ENCODE results near the gene MAFB.

MAFB gene

DNA sequence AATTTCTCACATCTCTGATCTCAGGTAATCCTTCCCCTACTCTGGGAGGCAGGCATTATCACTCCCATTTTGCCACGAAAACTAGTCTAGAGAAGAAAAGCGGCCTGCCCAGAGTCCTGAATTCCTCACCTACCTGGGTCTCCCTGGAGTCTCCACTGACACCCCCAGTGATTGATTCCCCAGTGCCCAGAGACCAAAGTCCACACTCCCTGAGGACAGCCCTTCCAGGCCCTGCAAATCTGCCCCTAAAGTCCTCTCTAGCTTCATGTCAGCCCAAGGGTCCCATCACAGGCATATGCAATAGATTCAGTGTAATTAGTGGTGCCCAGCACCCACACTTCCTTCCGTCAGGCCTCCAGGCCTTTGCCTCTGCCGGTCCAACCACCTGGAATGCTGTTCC, 47.2 kb downstream of the MAFB start:
- TF ChIP-seq ZNF266 (tag by site-specific recombination; IDR thresholded peaks at IDR 0.05; ENCODE audit: low read depth) (no peak), ZBTB48 (tag by site-specific recombination; IDR thresholded peaks at IDR 0.05) (no peak), ZNF654 (tag by site-specific recombination; IDR thresholded peaks at IDR 0.05; ENCODE audit: low read depth) (no peak), ZBTB7A (tag by site-specific recombination; IDR thresholded peaks at IDR 0.05; ENCODE audit: low read depth) (no peak), ZNF214 (tag by site-specific recombination; IDR thresholded peaks at IDR 0.05; ENCODE audit: borderline replicate concordance) (no peak), ZNF23 (tag by site-specific recombination; IDR thresholded peaks at IDR 0.05; ENCODE audit: borderline replicate concordance) (no peak), ZNF555 (tag by site-specific recombination; conservative IDR thresholded peaks at IDR 0.05) (no peak), GLIS2 (tag by site-specific recombination; IDR thresholded peaks at IDR 0.05) (no peak), ZNF747 (tag by site-specific recombination; IDR thresholded peaks at IDR 0.05) (no peak), SALL2 (tag by site-specific recombination; IDR thresholded peaks at IDR 0.05; ENCODE audit: borderline replicate concordance) (no peak), ZNF202 (tag by site-specific recombination; IDR thresholded peaks at IDR 0.05; ENCODE audit: borderline replicate concordance) (no peak), ZNF37A (tag by site-specific recombination; IDR thresholded peaks at IDR 0.05) (no peak)
- TF ChIP-seq, protein P1, sequence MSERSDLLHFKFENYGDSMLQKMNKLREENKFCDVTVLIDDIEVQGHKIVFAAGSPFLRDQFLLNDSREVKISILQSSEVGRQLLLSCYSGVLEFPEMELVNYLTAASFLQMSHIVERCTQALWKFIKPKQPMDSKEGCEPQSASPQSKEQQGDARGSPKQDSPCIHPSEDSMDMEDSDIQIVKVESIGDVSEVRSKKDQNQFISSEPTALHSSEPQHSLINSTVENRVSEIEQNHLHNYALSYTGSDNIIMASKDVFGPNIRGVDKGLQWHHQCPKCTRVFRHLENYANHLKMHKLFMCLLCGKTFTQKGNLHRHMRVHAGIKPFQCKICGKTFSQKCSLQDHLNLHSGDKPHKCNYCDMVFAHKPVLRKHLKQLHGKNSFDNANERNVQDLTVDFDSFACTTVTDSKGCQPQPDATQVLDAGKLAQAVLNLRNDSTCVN (tag by site-specific recombination; optimal IDR thresholded peaks at IDR 0.05) = no peak
- TF ChIP-seq, protein P2, sequence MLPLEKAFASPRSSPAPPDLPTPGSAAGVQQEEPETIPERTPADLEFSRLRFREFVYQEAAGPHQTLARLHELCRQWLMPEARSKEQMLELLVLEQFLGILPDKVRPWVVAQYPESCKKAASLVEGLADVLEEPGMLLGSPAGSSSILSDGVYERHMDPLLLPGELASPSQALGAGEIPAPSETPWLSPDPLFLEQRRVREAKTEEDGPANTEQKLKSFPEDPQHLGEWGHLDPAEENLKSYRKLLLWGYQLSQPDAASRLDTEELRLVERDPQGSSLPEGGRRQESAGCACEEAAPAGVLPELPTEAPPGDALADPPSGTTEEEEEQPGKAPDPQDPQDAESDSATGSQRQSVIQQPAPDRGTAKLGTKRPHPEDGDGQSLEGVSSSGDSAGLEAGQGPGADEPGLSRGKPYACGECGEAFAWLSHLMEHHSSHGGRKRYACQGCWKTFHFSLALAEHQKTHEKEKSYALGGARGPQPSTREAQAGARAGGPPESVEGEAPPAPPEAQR (tag by site-specific recombination; IDR thresholded peaks at IDR 0.05) = no peak
- TF ChIP-seq, protein P3, sequence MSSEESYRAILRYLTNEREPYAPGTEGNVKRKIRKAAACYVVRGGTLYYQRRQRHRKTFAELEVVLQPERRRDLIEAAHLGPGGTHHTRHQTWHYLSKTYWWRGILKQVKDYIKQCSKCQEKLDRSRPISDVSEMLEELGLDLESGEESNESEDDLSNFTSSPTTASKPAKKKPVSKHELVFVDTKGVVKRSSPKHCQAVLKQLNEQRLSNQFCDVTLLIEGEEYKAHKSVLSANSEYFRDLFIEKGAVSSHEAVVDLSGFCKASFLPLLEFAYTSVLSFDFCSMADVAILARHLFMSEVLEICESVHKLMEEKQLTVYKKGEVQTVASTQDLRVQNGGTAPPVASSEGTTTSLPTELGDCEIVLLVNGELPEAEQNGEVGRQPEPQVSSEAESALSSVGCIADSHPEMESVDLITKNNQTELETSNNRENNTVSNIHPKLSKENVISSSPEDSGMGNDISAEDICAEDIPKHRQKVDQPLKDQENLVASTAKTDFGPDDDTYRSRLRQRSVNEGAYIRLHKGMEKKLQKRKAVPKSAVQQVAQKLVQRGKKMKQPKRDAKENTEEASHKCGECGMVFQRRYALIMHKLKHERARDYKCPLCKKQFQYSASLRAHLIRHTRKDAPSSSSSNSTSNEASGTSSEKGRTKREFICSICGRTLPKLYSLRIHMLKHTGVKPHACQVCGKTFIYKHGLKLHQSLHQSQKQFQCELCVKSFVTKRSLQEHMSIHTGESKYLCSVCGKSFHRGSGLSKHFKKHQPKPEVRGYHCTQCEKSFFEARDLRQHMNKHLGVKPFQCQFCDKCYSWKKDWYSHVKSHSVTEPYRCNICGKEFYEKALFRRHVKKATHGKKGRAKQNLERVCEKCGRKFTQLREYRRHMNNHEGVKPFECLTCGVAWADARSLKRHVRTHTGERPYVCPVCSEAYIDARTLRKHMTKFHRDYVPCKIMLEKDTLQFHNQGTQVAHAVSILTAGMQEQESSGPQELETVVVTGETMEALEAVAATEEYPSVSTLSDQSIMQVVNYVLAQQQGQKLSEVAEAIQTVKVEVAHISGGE (tag by site-specific recombination; conservative IDR thresholded peaks at IDR 0.05; ENCODE audit: low read depth) = no peak
- TF ChIP-seq, protein P4, sequence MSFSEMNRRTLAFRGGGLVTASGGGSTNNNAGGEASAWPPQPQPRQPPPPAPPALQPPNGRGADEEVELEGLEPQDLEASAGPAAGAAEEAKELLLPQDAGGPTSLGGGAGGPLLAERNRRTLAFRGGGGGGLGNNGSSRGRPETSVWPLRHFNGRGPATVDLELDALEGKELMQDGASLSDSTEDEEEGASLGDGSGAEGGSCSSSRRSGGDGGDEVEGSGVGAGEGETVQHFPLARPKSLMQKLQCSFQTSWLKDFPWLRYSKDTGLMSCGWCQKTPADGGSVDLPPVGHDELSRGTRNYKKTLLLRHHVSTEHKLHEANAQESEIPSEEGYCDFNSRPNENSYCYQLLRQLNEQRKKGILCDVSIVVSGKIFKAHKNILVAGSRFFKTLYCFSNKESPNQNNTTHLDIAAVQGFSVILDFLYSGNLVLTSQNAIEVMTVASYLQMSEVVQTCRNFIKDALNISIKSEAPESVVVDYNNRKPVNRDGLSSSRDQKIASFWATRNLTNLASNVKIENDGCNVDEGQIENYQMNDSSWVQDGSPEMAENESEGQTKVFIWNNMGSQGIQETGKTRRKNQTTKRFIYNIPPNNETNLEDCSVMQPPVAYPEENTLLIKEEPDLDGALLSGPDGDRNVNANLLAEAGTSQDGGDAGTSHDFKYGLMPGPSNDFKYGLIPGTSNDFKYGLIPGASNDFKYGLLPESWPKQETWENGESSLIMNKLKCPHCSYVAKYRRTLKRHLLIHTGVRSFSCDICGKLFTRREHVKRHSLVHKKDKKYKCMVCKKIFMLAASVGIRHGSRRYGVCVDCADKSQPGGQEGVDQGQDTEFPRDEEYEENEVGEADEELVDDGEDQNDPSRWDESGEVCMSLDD (tag by site-specific recombination; IDR thresholded peaks at IDR 0.05) = no peak
- ChIA-PET POLR2A (no interaction called here), CTCF (no interaction called here)
- Histone ChIP-seq H3K4me3 (ENCODE audit: low read depth, low read length) (no peak overlapping the region), H3K36me3 (ENCODE audit: control insufficient read depth in 2 of 2, insufficient read depth in 1 of 2, low read length in 2 of 2) (no peaks in the 10 kb centered on the region), H3K4me1 (ENCODE audit: control insufficient read depth, insufficient read depth, low read length) (no peaks in the 10 kb centered on the region), H3K9me3 (ENCODE audit: control insufficient read depth, insufficient read depth, low read depth, low read length) (no peaks in the 10 kb centered on the region), H3K27ac (ENCODE audit: extremely low read depth, low read depth, low read length) (no peak overlapping the region)

DNA sequence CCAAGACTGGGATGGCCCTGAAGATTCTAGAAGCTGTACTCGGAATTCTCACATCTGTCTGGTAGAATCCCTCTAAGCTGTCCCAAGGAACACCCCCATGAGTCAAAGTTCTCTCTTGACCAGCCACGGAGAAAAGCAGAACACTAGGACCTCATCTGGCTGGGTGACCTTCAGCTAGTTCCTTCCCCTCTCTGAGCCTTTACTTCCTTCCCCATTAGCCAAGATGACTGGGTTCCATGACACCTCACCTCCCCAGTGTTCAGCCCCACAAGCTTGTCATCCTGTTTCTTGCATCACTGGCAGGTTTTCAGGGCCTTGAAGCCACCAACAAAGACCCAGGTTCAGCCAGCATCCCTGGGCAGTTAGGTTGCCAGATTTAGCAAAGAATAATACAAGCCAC, 47.8 kb downstream of the MAFB start:
- ChIA-PET POLR2A (no interaction called here), CTCF (interaction anchor here (0.7 to 1.1 kb wide), 2 partner anchors 11 to 825 kb away, joined by 3 to 4 read pairs; no protein-coding TSS in a partner anchor)
- Histone ChIP-seq H3K36me3 (ENCODE audit: control insufficient read depth in 2 of 2, insufficient read depth in 1 of 2, low read length in 2 of 2) (no peaks in the 10 kb centered on the region), H3K4me1 (ENCODE audit: control insufficient read depth, insufficient read depth, low read length) (no peaks in the 10 kb centered on the region), H3K4me3 (ENCODE audit: low read depth, low read length) (no peak overlapping the region), H3K9me3 (ENCODE audit: control insufficient read depth, insufficient read depth, low read depth, low read length) (no peaks in the 10 kb centered on the region), H3K27ac (ENCODE audit: extremely low read depth, low read depth, low read length) (no peak overlapping the region)
- TF ChIP-seq, protein P5, sequence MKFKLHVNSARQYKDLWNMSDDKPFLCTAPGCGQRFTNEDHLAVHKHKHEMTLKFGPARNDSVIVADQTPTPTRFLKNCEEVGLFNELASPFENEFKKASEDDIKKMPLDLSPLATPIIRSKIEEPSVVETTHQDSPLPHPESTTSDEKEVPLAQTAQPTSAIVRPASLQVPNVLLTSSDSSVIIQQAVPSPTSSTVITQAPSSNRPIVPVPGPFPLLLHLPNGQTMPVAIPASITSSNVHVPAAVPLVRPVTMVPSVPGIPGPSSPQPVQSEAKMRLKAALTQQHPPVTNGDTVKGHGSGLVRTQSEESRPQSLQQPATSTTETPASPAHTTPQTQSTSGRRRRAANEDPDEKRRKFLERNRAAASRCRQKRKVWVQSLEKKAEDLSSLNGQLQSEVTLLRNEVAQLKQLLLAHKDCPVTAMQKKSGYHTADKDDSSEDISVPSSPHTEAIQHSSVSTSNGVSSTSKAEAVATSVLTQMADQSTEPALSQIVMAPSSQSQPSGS (tag by site-specific recombination; IDR thresholded peaks at IDR 0.05; ENCODE audit: low read depth) = no peak
- TF ChIP-seq, protein P6, sequence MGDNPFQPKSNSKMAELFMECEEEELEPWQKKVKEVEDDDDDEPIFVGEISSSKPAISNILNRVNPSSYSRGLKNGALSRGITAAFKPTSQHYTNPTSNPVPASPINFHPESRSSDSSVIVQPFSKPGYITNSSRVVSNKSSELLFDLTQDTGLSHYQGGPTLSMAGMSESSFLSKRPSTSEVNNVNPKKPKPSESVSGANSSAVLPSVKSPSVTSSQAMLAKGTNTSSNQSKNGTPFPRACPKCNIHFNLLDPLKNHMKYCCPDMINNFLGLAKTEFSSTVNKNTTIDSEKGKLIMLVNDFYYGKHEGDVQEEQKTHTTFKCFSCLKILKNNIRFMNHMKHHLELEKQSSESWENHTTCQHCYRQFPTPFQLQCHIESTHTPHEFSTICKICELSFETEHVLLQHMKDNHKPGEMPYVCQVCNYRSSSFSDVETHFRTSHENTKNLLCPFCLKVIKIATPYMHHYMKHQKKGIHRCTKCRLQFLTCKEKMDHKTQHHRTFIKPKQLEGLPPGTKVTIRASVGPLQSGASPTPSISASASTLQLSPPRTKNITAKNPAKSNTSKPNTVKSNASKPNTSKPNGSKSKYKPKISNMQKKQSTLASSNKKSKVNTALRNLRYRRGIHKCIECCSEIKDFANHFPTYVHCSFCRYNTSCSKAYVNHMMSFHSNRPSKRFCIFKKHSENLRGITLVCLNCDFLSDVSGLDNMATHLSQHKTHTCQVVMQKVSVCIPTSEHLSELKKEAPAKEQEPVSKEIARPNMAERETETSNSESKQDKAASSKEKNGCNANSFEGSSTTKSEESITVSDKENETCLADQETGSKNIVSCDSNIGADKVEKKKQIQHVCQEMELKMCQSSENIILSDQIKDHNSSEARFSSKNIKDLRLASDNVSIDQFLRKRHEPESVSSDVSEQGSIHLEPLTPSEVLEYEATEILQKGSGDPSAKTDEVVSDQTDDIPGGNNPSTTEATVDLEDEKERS (tag by site-specific recombination; IDR thresholded peaks at IDR 0.05) = no peak
- TF ChIP-seq, protein P7, sequence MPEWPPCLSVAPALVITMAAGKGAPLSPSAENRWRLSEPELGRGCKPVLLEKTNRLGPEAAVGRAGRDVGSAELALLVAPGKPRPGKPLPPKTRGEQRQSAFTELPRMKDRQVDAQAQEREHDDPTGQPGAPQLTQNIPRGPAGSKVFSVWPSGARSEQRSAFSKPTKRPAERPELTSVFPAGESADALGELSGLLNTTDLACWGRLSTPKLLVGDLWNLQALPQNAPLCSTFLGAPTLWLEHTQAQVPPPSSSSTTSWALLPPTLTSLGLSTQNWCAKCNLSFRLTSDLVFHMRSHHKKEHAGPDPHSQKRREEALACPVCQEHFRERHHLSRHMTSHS (tag by site-specific recombination; IDR thresholded peaks at IDR 0.05) = no peak
- TF ChIP-seq ZNF561 (tag by site-specific recombination; IDR thresholded peaks at IDR 0.05; ENCODE audit: borderline replicate concordance) (no peak), ZNF133 (tag by site-specific recombination; IDR thresholded peaks at IDR 0.05) (no peak)

Measured in HEK293 (cell line).